Colonic mucosa (tissue), 4 donors: ENCODE data around the gene TMCC1. TPM values are rescaled to one million over a fixed set of nuclear protein-coding genes. Genes with fewer than 3 reads are reported as not detected.

ENCODE experiments used
- DNase-seq: peaks from one replicate; pipeline ENCODE4 v3.0.0-alpha.2; 2020
- H3K27ac ChIP-seq: fragments of 200-600 bp; one replicate; pipeline ENCODE4 v1.8.0; 2021
- H3K27me3 ChIP-seq: fragments of 200-600 bp; one replicate; pipeline ENCODE4 v1.8.0; 2021
- H3K36me3 ChIP-seq: fragments of 200-600 bp; one replicate; pipeline ENCODE4 v1.8.0; 2021
- H3K4me1 ChIP-seq: fragments of 200-600 bp; one replicate; pipeline ENCODE4 v1.8.0; 2021; ENCODE audit warnings: mild to moderate bottlenecking
- H3K4me3 ChIP-seq: fragments of 200-600 bp; one replicate; pipeline ENCODE4 v1.8.0; 2021
- H3K9ac ChIP-seq, 2 donors: one replicate each; pipeline ENCODE4 v1.7.0; 2013; ENCODE audit warnings: control low read depth in 2 of 2, low read depth in 2 of 2, low read length in 2 of 2
- H3K9me3 ChIP-seq: fragments of 200-600 bp; one replicate; pipeline ENCODE4 v1.8.0; 2021
- intact Hi-C: fragments of 100-400 bp; cut with DNase I; formaldehyde crosslinking; loops from one replicate; pipeline ENCODE4 v1.14.1; 2022
- total RNA-seq, 2 donors: library from RNA; stranded (reverse); fragmentation: NEBNext Ultra II Directional in 1 of 2; extraction: Animal tissue kit (Norgen Biotek cat#: 25700) in 1 of 2; gene quantifications; one replicate each; pipeline ENCODE4 v1.2.1, GENCODE V29; 2021
- TF ChIP-seq, protein P1 (sequence below): fragments of 200-600 bp; IDR thresholded peaks from one replicate; pipeline ENCODE4 v1.8.0; 2022; ENCODE audit warnings: antibody characterized with exemption, mild to moderate bottlenecking
- donor health status: healthy.
- donor health status: DM: no; HTN: no; CAD: no.
- donor health status: DM: no; HTN: no; CAD: no.

TMCC1 gene
- total RNA-seq, 2 donors from 2014 or later = 23.2 to 32.8 TPM

- no peaks in the 10 kb centered on the region for H3K27me3 ChIP-seq
- intact Hi-C loops = no loop called here
- DNase-seq = no peak
- TF ChIP-seq, protein P1, sequence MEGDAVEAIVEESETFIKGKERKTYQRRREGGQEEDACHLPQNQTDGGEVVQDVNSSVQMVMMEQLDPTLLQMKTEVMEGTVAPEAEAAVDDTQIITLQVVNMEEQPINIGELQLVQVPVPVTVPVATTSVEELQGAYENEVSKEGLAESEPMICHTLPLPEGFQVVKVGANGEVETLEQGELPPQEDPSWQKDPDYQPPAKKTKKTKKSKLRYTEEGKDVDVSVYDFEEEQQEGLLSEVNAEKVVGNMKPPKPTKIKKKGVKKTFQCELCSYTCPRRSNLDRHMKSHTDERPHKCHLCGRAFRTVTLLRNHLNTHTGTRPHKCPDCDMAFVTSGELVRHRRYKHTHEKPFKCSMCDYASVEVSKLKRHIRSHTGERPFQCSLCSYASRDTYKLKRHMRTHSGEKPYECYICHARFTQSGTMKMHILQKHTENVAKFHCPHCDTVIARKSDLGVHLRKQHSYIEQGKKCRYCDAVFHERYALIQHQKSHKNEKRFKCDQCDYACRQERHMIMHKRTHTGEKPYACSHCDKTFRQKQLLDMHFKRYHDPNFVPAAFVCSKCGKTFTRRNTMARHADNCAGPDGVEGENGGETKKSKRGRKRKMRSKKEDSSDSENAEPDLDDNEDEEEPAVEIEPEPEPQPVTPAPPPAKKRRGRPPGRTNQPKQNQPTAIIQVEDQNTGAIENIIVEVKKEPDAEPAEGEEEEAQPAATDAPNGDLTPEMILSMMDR = no peak
- no peaks in the 10 kb centered on the region for H3K4me1 ChIP-seq
- H3K4me3 ChIP-seq = no peak overlapping the region
- H3K9me3 ChIP-seq = no peaks in the 10 kb centered on the region
- no peaks in the 10 kb centered on the region for H3K36me3 ChIP-seq
- H3K9ac ChIP-seq = no peak overlapping the region
- H3K27ac ChIP-seq = no peak overlapping the region
These were observed 44.2 kb upstream of the TMCC1 start for GRCh38 chr3:129937717-129938116.

- intact Hi-C loops = no loop called here
- peak; percentile 72 for DNase-seq
- Histone ChIP-seq H3K27me3 (no peaks in the 10 kb centered on the region), H3K9ac (no peak overlapping the region), H3K36me3 (no peaks in the 10 kb centered on the region), H3K27ac (peak overlapping the region; percentile 61), H3K4me3 (peak overlapping the region; percentile 23), H3K4me1 (no peaks in the 10 kb centered on the region), H3K9me3 (no peaks in the 10 kb centered on the region)
- TF ChIP-seq, protein P1 = no peak
These were observed 43.2 kb upstream of the TMCC1 start for GRCh38 chr3:129936757-129937156.

GRCh38 chr3:129934234-129935123 lies 41.0 kb upstream of the TMCC1 start:
- Histone ChIP-seq H3K36me3 (no peaks in the 10 kb centered on the region), H3K9me3 (no peaks in the 10 kb centered on the region), H3K27ac (no peak overlapping the region), H3K4me1 (no peaks in the 10 kb centered on the region), H3K9ac (no peak overlapping the region), H3K27me3 (no peaks in the 10 kb centered on the region), H3K4me3 (no peak overlapping the region)
- intact Hi-C loops = loop anchor here (5.0 kb wide), 3 partner anchors 107 to 442 kb away; no protein-coding TSS in a partner anchor
- TF ChIP-seq, protein P1 = peak; percentile 80
- DNase-seq = peak; percentile 32

GRCh38 chr3:129933471-129933870 lies 40.0 kb upstream of the TMCC1 start:
- Histone ChIP-seq H3K27me3 (no peaks in the 10 kb centered on the region), H3K27ac (no peak overlapping the region), H3K4me1 (no peaks in the 10 kb centered on the region), H3K36me3 (no peaks in the 10 kb centered on the region), H3K4me3 (no peak overlapping the region), H3K9ac (no peak overlapping the region), H3K9me3 (no peaks in the 10 kb centered on the region)
- no peak for DNase-seq
- intact Hi-C loops = loop anchor here (5.0 kb wide), 3 partner anchors 106 to 441 kb away; no protein-coding TSS in a partner anchor
- TF ChIP-seq, protein P1 = no peak

DNA sequence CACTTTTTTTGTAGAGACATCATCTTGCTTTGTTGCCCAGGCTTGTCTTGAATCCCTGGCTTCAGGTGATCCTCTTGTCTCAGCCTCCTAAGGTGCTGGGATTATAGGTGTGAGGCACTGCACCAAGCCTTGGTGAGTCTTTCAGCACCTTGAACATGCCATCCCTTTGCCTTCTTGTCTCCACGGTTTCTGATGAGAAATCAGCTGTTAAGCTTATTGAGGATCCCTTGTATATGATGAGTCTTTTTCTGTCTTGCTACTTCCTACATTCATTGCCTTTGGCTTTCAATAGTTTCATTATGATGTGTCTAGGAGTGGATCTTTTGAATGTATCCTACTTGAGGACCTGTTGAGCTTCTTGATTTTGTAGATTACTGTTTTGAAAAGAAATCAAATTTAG lies 35.9 kb upstream of the TMCC1 start:
- Histone ChIP-seq H3K36me3 (no peaks in the 10 kb centered on the region), H3K4me1 (no peaks in the 10 kb centered on the region), H3K4me3 (no peak overlapping the region), H3K27ac (no peak overlapping the region), H3K27me3 (no peaks in the 10 kb centered on the region), H3K9me3 (no peaks in the 10 kb centered on the region), H3K9ac (no peak overlapping the region)
- TF ChIP-seq, protein P1 = no peak
- intact Hi-C loops = no loop called here
- DNase-seq = no peak
